HG02610 (cell line): ENCODE data around the gene STAT5B.
"Not testable (repeated sequence)": the region's sequence is repeated elsewhere in the genome, so short reads cannot be mapped to it uniquely, and the experiment has no call there.

ENCODE experiments used
- ATAC-seq: cut with Tn5 transposase; IDR thresholded peaks from one replicate; pipeline ENCODE4 v1.9.1; 2021; ENCODE audit warnings: mild to moderate bottlenecking, moderate library complexity; ENCODE audit not compliant: unreplicated experiment

STAT5B gene

DNA sequence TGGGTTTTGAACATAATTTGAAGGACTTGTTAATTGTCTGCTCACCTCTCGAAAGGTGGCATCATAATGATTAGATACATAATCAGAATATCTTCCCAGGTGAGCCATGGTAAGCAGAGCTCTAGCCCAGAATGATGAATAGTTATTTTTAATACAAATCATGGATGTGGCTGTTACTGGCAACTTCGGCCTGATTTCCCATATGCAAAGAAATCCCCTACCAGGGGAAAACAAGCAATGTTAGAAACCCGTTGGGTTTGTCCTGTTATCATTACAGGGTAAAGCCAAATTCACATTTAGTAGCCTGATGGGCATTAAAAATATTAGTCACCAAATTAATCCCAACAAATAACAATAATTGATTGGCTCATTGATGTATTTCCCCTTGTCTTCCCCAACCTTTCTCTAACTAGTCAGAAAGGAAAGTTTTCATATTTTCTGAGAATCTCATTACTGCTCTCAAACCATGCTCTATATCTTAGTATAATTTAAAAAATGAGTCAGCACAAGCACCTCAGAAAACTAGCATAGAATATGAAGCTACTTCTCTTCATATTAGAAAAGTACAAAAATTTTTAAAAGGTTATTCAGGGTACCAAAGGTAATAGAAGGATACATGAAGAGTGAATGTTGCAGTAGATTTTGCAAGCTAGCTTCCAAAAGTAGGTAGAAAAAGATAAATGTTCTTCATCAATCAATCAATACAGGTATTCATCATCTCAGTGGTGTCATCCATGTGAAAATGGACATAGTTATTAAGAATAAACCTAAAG, 5.0 kb downstream of the STAT5B start:
- no peak for ATAC-seq

DNA sequence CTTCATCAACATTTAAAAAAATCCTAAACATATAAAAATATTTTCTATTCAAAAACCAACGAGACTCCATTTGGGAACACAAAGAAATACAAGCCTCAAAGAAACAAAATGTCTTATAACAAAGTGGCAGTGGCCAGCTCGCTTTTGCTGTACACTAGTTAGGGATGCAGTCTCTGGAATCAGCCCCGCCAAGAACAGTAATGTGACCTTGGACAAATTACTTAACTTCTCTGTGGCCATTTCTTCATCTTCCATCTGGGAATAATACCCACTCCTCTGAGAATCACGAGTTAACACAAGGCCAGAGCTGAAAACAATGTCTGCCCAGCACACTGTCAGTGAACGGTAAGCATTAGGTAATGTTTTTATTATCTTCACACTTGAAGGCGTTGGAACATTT, 5.6 kb downstream of the STAT5B start:
- ATAC-seq: no peak

- ATAC-seq: no peak
These were observed 6.0 kb downstream of the STAT5B start for GRCh38 chr17:42270170-42270535.

GRCh38 chr17:42268236-42268635, 8.0 kb downstream of the STAT5B start:
- ATAC-seq: no peak

GRCh38 chr17:42266918-42267766, 9.0 kb downstream of the STAT5B start:
- no peak for ATAC-seq

- ATAC-seq: no peak
These were observed 9.7 kb downstream of the STAT5B start for GRCh38 chr17:42266462-42266861.

DNA sequence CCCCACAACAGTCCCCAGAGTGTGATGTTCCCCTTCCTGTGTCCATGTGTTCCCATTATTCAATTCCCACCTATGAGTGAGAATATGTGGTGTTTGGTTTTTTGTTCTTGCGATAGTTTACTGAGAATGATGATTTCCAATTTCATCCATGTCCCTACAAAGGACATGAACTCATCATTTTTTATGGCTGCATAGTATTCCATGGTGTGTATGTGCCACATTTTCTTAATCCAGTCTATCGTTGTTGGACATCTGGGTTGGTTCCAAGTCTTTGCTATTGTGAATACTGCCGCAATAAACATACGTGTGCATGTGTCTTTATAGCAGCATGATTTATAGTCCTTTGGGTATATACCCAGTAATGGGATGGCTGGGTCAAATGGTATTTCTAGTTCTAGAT, 11.8 kb downstream of the STAT5B start:
- ATAC-seq: not testable (repeated sequence)

DNA sequence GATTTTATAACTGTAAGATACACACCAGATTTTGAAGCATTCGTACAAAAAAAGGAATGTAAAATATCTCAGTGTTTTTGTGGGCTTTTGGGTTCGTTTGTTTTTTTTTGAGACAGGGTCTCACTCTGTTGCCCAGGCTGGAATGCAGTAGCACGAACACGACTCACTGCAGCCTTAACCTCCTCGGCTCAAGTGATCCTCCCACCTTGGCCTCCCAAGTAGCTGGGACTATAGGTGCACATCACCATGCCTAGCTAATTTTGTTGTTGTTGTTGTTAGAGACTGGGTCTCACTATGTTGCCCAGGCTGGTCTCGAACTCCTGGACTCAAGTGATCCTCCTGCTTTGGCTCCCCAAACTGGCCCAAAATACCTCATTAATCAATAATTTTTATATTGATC, 15.9 kb downstream of the STAT5B start:
- ATAC-seq: no peak

DNA sequence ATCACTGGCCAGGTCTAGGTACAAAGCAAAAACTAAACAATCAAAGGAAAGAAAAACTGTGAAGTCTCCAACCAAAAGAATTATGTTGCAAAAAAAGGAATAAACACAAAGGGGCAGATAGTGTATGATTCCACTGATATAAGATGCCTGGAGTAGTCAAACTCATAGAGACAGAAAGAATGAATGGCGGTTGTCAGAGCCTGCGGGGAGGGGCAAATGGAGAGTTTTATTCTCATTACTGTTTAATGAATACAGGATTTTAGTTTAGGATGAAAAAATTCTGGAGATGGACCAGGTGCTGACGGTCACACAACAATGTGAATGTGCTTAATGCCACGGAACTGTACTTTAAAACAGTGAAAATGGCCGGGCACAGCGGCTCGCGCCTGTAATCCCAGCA, 20.7 kb downstream of the STAT5B start:
- ATAC-seq: no peak

- no peak for ATAC-seq
These were observed 22.6 kb downstream of the STAT5B start for GRCh38 chr17:42253578-42253977.

- ATAC-seq: no peak
These were observed 23.3 kb downstream of the STAT5B start for GRCh38 chr17:42252597-42253550.

DNA sequence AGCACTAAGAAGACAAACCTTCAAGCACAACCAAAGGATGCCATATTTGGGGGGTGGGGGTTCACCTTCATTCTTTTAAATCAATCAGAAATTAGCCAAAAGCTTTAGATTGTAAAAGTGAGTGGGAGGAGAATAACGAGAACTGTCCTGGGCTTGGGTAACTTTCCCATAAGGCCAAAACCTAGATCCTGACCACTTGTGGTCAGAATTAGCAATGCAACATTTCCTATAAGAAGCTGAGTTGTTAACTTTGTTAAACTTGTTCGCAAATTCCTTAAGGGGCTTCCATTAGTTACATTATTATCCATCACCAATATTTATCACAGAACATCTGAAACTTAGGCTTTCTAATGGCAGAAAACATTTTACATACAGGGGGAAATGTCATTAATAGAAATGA, 25.1 kb downstream of the STAT5B start:
- no peak for ATAC-seq

GRCh38 chr17:42249681-42250446, 26.3 kb downstream of the STAT5B start:
- no peak for ATAC-seq

- ATAC-seq: no peak
These were observed 27.6 kb downstream of the STAT5B start for GRCh38 chr17:42248351-42249179.

DNA sequence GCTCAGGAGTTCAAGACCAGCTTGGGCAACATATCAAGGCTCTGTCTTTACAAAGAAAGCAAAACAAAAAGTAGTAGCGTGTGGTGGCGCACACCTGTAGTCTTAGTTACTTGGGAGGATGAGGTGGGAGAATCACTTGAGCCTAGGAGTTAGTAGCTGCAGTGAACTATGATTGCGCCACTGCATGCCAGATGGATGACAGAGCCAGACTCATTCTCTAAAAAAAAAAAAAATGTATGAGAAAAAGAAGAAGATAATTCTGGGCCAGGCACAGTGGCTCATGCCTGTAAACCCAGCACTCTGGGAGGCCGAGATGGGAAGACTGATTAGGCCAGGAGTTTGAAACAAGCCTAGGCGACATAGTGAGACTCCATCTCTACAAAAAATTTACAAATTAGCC, 28.5 kb downstream of the STAT5B start:
- ATAC-seq: no peak

DNA sequence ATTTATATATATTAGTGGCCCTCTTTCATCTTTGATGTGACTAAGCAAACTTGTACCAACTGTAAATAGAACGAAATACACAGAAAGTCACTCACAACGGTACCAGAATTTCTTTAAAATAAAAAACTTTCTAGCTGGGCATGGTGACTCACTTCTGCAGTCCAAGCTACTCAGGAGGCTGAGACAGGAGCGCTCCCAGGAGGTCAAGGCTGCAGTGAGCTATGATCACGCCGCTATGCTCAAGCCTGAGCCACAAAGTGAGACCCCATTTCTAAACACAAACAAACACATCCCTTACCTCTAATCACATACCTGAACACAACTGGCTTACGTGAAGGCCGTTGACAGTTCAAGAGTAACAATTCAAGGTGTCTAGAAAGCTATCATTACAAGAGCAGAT, 29.7 kb downstream of the STAT5B start:
- ATAC-seq: no peak

- not testable (repeated sequence) for ATAC-seq
These were observed 31.0 kb downstream of the STAT5B start for GRCh38 chr17:42245183-42245582.

GRCh38 chr17:42244116-42244515, 32.1 kb downstream of the STAT5B start:
- ATAC-seq: not testable (repeated sequence)

GRCh38 chr17:42243493-42243982, 32.7 kb downstream of the STAT5B start:
- no peak for ATAC-seq
